PC-3 (cell line): ENCODE results near the gene PRKACA. TPM values are rescaled to one million over a fixed set of nuclear protein-coding genes. Genes with fewer than 3 reads are reported as not detected.

Experiments used
- ATAC-seq: fragments of 200-7000 bp; cut with Tn5 transposase; 2 replicates; pipeline ENCODE4 v1.9.1; 2020; ENCODE audit warnings: mild to moderate bottlenecking, moderate library complexity
- BruUV-seq: library from RNA; stranded (reverse); fragments of 400-500 nt; replicated peaks from 2 replicates; lab custom pipeline; 2021; lab: Mats Ljungman, UMichigan
- CTCF ChIA-PET: fragments of 300-600 bp; sonication (Branson Sonifier 250); formaldehyde crosslinking; loops from one replicate; lab custom pipeline; 2022; ENCODE audit warnings: antibody characterized with exemption; lab: Charles Lee
- POLR2A ChIA-PET: fragments of 300-600 bp; sonication (Branson Sonifier 250); formaldehyde crosslinking; loops from one replicate; lab custom pipeline; 2022; ENCODE audit warnings: antibody characterized with exemption; ENCODE audit not compliant: unreplicated experiment; lab: Charles Lee
- DNase-seq: peaks from one replicate; pipeline ENCODE4 v3.0.0-alpha.2; 2015
- H2AFZ ChIP-seq: fragments of 300-600 bp; sonication (generic); 2 replicates; pipeline ENCODE4 v1.6.0; 2016; ENCODE audit warnings: antibody characterized with exemption, low read length
- H3F3A ChIP-seq: fragments of 300-600 bp; sonication (generic); one replicate; pipeline ENCODE4 v1.6.0; 2017; ENCODE audit warnings: antibody characterized with exemption, low read length, control low read depth, mild to moderate bottlenecking; ENCODE audit not compliant: unreplicated experiment
- H3K27ac ChIP-seq: fragments of 300-600 bp; sonication (generic); 2 replicates; pipeline ENCODE4 v1.5.1; 2016; ENCODE audit warnings: mild to moderate bottlenecking, low read length
- H3K27me3 ChIP-seq: fragments of 300-600 bp; sonication (generic); 2 replicates; pipeline ENCODE4 v1.6.1; 2016; ENCODE audit warnings: low read length, mixed read lengths
- H3K36me3 ChIP-seq: fragments of 300-600 bp; sonication (generic); 2 replicates; pipeline ENCODE4 v1.6.1; 2016; ENCODE audit warnings: low read depth, mixed run types, low read length, mixed read lengths
- H3K4me1 ChIP-seq: fragments of 300-600 bp; sonication (generic); 2 replicates; pipeline ENCODE4 v1.5.1; 2016; ENCODE audit warnings: low read length; ENCODE audit not compliant: insufficient read depth
- H3K4me2 ChIP-seq: fragments of 300-600 bp; sonication (generic); 2 replicates; pipeline ENCODE4 v1.6.0; 2016; ENCODE audit warnings: low read length
- H3K4me3 ChIP-seq: fragments of 300-600 bp; sonication (generic); 2 replicates; pipeline ENCODE4 v1.5.1; 2016; ENCODE audit warnings: mild to moderate bottlenecking, low read length, mixed read lengths
- H3K79me2 ChIP-seq: fragments of 300-600 bp; sonication (generic); 2 replicates; pipeline ENCODE4 v1.6.1; 2017; ENCODE audit warnings: low read length, mixed read lengths
- H3K9ac ChIP-seq: fragments of 300-600 bp; sonication (generic); 2 replicates; pipeline ENCODE4 v1.6.0; 2016; ENCODE audit warnings: mild to moderate bottlenecking, low read length
- H3K9me2 ChIP-seq: fragments of 300-600 bp; sonication (generic); replicated peaks from 2 replicates; pipeline ENCODE4 v1.6.1; 2016; ENCODE audit warnings: mixed run types, low read length, mixed read lengths
- H3K9me3 ChIP-seq: fragments of 300-600 bp; sonication (generic); 2 replicates; pipeline ENCODE4 v1.6.1; 2016; ENCODE audit warnings: low read length, mixed read lengths
- H4K20me1 ChIP-seq: fragments of 300-600 bp; sonication (generic); 2 replicates; pipeline ENCODE4 v1.6.1; 2016; ENCODE audit warnings: low read length, mixed read lengths
- EZH2 ChIP-seq: fragments of 300-600 bp; sonication (generic); IDR thresholded peaks from one replicate; pipeline ENCODE4 v1.6.1; 2017; ENCODE audit warnings: antibody characterized with exemption, mild to moderate bottlenecking, low read length; ENCODE audit not compliant: unreplicated experiment
- EZH2phosphoT487 ChIP-seq: fragments of 300-600 bp; sonication (generic); IDR thresholded peaks from 2 replicates; pipeline ENCODE4 v1.6.1; 2018; ENCODE audit warnings: mild to moderate bottlenecking, antibody characterized with exemption, low read length, borderline replicate concordance
- intact Hi-C: fragments of 100-400 bp; cut with micrococcal nuclease; formaldehyde crosslinking; loops from 2 replicates; pipeline ENCODE4 v1.9.0; 2023
- total RNA-seq: library from RNA; depleted of rRNA; stranded (reverse); fragments of >200 nt; gene quantifications from 2 replicates; pipeline ENCODE4 v1.2.3, GENCODE V29; 2014
- TF ChIP-seq, protein P1 (sequence below): fragments of 300-600 bp; sonication (generic); conservative IDR thresholded peaks from 2 replicates; pipeline ENCODE4 v1.5.1; 2017; ENCODE audit warnings: antibody characterized with exemption, low read depth, mild to moderate bottlenecking, low read length

The PRKACA gene
- total RNA-seq, 1 experiment from 2014 or later: 50.2 TPM

DNA sequence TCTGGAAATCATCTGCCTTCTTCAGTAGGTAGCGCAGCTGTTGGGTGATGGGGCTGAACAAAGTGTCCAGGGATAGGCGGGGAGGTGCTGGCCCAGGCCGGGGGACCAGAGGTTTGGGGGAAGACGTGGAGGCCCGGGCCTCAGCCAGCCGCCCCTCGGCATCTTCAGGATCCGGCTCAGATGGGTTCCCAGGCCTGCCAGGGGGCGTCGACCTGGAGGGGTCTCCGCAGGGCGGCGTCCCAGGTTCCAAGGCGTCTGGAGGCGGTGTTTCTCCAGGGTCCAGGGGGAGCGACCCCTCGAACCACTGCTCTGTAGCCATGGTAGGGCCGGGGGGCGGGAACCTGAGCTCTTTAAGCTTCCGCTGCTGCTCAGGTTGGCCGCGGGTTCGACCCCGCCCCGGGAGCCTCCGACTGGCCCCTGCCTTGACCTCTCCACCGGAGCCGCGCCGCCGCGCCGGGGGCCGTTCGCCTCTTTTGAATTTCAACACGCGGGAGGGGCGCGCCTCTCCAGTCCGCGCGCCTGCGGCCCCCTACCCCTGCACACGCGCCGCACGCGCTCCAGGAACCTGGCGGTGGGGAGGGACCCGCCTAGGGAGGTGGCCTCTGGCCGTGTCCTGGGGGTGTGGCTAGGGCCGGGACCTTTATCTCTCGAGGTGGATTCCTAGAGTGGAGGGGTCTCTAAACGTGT is 32.1 kb downstream of the PRKACA start, which contains the start of gene C19orf67:
TSS of gene C19orf67 (minus strand) at position 475 of the 687 bp plus-strand sequence. CDS start at position 319, 156 bp downstream.
- CTCF ChIA-PET: no interaction called here
- H3F3A ChIP-seq: no peaks in the 10 kb centered on the region

DNA sequence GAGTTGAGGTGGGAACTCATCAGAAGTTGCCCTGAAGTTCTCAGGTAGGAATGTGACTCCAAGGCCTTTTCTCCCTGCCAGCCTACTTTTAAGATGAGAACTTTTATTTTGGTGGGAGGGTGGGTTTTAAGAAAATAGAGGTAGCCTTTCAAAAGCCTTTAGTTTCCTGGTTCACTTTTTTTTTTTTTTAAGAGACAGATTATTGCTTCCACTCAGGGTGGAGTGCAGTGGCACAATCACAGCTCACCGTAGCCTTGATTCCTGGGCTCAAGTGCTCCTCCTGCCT is 34.9 kb downstream of the PRKACA start:
- TF ChIP-seq EZH2: no peak
- no peak for TF ChIP-seq EZH2phosphoT487
- TF ChIP-seq, protein P1, sequence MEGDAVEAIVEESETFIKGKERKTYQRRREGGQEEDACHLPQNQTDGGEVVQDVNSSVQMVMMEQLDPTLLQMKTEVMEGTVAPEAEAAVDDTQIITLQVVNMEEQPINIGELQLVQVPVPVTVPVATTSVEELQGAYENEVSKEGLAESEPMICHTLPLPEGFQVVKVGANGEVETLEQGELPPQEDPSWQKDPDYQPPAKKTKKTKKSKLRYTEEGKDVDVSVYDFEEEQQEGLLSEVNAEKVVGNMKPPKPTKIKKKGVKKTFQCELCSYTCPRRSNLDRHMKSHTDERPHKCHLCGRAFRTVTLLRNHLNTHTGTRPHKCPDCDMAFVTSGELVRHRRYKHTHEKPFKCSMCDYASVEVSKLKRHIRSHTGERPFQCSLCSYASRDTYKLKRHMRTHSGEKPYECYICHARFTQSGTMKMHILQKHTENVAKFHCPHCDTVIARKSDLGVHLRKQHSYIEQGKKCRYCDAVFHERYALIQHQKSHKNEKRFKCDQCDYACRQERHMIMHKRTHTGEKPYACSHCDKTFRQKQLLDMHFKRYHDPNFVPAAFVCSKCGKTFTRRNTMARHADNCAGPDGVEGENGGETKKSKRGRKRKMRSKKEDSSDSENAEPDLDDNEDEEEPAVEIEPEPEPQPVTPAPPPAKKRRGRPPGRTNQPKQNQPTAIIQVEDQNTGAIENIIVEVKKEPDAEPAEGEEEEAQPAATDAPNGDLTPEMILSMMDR: no peak
- Histone ChIP-seq H3K9me2 (no peaks in the 10 kb centered on the region), H3K27me3 (no peaks in the 10 kb centered on the region), H3K9ac (no peak overlapping the region), H3K36me3 (no peaks in the 10 kb centered on the region), H2AFZ (no peak overlapping the region), H3K4me1 (peaks cover 15% of the 10 kb centered on the region), H4K20me1 (no peaks in the 10 kb centered on the region), H3K9me3 (no peaks in the 10 kb centered on the region), H3K79me2 (peaks cover 15% of the 10 kb centered on the region), H3K4me3 (peak overlapping the region; percentile 87; the same call in 1 of the 2 replicates), H3K4me2 (peak overlapping the region; percentile 92), H3K27ac (no peak overlapping the region), H3F3A (no peaks in the 10 kb centered on the region)
- no peak for DNase-seq
- BruUV-seq: no TSS peak
- ChIA-PET CTCF (interaction anchor here (0.5 kb wide), 1 partner anchor 179 kb away, joined by 3 read pairs; no protein-coding TSS in a partner anchor), POLR2A (interaction anchor here (0.6 kb wide), 1 partner anchor 154 kb away, joined by 3 read pairs; no protein-coding TSS in a partner anchor)
- intact Hi-C loops: no loop called here
- ATAC-seq: no peak

More for the DNA sequence above, 32.1 kb downstream of the PRKACA start, which contains the start of gene C19orf67:
- H3K9ac ChIP-seq: no peak within 1 kb of the TSS
- H3K27ac ChIP-seq: no peak within 1 kb of the TSS
- no peaks in the 10 kb centered on the region; the same call in 1 of the 2 replicates for H3K36me3 ChIP-seq
- TF ChIP-seq, protein P1: no peak
- TF ChIP-seq EZH2: no peak
- TF ChIP-seq EZH2phosphoT487: no peak
- POLR2A ChIA-PET: no interaction called here
- H3K4me3 ChIP-seq: no peak within 1 kb of the TSS
- H3K79me2 ChIP-seq: peaks cover 10% of the 10 kb centered on the region
- H3K9me2 ChIP-seq: no peaks in the 10 kb centered on the region
- no peak within 1 kb of the TSS for H2AFZ ChIP-seq
- DNase-seq (no peak), ATAC-seq (no peak)
- H3K4me2 ChIP-seq: no peak within 1 kb of the TSS
- H4K20me1 ChIP-seq: no peaks in the 10 kb centered on the region
- intact Hi-C loops: no loop called here
- BruUV-seq: no TSS peak
- no peaks in the 10 kb centered on the region for H3K9me3 ChIP-seq
- H3K27me3 ChIP-seq: no peaks in the 10 kb centered on the region
- H3K4me1 ChIP-seq: peaks cover 10% of the 10 kb centered on the region
